ENCODE data around the gene SEMA4D.

DNA sequence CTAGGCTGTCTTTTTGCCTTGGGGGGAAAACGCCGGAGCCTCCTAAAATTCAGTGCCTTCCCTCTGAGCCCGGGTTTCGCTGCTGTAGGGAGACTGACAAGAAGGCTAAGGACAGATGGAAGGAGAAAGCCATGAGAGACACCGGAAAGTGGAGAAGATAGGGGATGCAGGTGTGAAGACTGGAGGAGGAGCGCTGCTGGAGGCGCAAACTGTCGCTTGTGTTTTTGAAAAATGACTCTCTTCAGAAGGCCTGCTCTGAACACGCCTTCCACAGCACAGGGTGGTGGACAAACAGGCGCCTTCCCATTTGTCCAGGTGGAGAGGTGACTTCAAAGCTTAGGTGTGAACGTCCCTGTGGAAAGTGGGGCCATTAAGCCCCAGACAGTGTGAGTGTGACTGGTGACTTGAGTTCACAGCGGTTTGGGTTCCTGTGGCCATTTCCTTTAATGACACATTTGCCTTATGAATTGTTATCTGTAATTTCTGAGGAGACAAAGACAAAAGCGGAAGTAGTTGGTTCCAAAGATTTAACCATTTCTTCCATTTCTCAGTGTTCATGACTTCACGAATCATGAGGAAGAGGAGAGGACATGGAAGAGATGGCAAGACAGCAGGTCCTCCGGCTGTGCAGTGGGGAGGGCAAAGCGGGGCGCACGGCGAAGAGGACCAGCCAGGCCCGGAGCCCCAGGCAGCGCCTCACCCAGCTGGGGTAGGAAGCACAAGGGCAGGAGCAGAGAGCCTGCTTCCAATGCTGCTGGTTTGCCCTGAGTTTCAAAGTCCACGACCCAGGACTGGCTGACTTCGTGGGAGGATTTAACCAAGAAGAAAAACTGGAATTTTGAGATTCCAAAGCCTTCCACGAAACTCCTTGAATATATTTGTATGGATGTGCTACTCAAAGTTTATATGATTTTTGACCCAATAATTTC lies 27.8 kb upstream of the SEMA4D start:
- TF ChIP-seq, protein P1, sequence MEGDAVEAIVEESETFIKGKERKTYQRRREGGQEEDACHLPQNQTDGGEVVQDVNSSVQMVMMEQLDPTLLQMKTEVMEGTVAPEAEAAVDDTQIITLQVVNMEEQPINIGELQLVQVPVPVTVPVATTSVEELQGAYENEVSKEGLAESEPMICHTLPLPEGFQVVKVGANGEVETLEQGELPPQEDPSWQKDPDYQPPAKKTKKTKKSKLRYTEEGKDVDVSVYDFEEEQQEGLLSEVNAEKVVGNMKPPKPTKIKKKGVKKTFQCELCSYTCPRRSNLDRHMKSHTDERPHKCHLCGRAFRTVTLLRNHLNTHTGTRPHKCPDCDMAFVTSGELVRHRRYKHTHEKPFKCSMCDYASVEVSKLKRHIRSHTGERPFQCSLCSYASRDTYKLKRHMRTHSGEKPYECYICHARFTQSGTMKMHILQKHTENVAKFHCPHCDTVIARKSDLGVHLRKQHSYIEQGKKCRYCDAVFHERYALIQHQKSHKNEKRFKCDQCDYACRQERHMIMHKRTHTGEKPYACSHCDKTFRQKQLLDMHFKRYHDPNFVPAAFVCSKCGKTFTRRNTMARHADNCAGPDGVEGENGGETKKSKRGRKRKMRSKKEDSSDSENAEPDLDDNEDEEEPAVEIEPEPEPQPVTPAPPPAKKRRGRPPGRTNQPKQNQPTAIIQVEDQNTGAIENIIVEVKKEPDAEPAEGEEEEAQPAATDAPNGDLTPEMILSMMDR (IDR thresholded peaks at IDR 0.05; ENCODE audit: poor library complexity, severe bottlenecking), result no peak
- TF ChIP-seq EZH2 (IDR thresholded peaks at IDR 0.05; ENCODE audit: borderline replicate concordance, insufficient read depth, low read length, poor library complexity, severe bottlenecking) (no peak), EP300 (conservative IDR thresholded peaks at IDR 0.05; ENCODE audit: poor library complexity, severe bottlenecking) (no peak), RAD21 (conservative IDR thresholded peaks at IDR 0.05) (no peak), TAF1 (IDR thresholded peaks at IDR 0.05; ENCODE audit: low read depth) (no peak), POLR2AphosphoS5 (IDR thresholded peaks at IDR 0.05) (no peak)
